NOMO-1 (cell line): Measurements from ENCODE around the gene SPRY1.

Experiments
- DNase-seq, 2 experiments: peaks; one replicate each; lab custom pipeline; 2025; ENCODE audit not compliant: unreplicated experiment in 2 of 2; lab: John Stamatoyannopoulos, UW

Gene SPRY1

DNA sequence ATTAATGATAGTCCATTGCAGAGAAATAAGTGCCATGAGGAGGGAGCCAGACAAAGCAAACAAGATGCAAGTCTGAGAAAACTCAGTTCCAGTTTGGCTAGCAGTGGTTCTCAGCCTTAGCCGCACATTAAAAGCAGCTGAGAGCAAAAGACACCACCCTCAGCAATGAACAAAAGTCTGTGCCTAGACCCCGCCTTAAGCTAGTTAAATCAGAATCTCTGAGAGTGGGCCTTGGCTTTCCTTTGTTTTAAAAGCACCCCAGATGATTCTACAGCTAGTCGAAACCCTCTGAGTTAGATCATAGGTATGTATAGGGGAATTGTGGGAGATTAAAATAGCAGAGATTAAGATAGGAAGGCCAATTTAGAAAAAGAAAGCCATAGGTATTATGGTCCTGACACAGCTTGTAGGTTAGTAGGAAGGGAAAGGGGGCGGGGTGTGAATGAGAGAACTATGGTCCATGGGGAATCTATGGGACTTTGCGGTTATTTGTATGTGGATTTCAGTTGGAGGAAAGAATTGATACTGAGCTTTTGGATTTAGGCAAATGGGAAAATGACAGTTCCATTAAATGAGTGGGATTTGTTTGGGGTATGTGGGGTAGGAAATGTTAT is 12.0 kb downstream of the SPRY1 start:
- DNase-seq = no peak

- DNase-seq = no peak
Observed at GRCh38 chr4:123409334-123409733, 12.7 kb downstream of the SPRY1 start.

DNA sequence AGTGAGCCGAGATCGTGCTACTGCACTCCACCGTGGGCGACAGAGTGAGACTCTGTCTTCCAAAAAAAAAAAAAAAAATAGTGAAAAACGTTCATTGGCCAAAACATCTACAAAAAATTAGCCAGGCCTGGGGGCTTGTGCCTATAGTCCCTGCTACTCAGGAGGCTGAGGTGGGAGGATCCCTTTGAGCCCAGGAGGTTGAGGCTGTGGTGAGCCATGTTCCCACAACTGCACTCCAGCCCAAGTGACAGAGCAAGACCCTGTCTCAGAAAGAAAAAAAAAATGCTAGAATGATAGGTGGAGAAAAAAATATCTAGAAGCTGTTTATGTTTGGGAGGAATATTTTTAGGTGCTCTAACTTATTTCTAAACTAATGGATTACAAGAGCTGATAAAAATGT is 14.9 kb downstream of the SPRY1 start:
- no peak for DNase-seq

DNA sequence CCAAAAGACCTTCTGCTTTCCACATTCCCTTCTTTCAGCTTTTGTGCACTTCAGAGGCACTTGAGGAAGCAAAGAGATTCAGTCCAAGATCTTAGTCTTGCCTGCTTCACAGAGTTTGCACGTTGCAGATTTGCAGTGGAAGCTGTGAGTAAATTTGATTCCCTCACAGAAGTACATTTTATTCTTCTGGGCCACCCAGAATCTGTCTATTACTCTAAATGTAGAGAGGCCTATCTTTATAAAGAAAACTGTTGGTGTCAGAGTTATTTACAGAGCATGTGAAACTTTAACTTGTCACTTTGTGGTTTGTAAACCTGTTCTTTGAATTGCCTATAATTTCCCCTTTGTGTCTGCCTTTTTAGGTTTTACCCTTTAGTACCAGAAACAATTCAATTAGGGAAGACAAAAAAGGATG is 15.5 kb downstream of the SPRY1 start:
- DNase-seq = peak in 1 of 2 experiments; percentile 70

DNA sequence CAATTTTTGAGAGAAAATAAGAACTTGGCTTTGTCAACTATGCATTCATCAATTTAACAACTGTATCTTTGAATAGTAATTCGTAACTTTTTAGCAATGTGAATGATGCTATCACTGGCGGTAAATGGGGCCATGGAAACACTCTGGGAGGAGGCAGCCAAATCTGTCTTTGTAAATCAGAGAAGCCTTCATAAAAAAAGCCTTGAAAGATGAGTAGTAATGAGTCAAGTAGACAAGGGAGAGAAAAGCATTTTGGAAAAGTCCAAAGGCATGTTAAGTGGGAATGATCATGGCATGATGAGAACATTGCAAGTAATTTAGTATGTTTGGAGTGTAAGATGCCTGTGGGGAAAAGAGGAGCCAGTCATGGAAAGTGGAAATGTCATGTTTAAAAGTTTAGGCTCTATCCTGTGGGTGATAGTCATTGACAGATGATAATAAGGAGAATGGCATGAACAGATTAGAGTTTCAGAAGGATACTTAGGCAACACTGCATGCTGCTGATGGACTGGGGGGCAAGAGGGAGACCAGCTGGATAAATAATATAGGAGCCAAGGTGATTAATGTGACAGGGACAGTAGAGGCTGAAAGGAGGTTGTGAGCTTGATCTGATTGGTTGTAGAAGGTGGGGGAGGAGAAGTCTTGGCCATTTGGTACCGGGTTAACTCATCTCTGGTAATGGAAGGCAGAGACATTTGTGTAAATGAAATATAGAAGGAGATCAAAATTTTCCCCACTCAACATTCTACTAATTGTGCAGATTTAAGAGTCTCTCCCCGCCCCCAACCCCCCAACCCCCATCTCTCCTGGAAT is 16.3 kb downstream of the SPRY1 start:
- no peak for DNase-seq

- DNase-seq = peak in 1 of 2 experiments; percentile 16
Observed at GRCh38 chr4:123415576-123415975, 19.0 kb downstream of the SPRY1 start.

DNA sequence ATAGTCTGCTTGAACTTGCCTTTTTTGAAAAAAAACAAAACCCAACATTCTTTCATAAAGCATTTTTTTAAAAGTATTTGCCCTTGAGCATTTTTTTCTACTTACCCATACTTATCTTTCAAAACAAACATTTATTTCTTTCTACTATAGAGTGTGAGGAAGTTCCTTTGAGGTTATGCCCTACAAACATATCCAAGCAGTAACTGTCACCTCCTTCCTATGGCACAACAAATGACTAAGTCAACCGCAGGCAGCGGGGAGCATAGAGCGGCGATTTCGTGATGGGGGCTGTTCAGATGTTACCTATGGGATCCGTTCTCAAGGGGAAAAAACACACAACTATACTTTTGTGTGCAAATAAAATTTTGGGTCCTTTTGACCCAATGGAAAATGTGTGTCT is 19.4 kb downstream of the SPRY1 start:
- peak; percentile 84 to 93 for DNase-seq

- DNase-seq = no peak
Observed at GRCh38 chr4:123417813-123418212, 21.2 kb downstream of the SPRY1 start.

GRCh38 chr4:123418351-123418931 is 21.8 kb downstream of the SPRY1 start:
- peak; percentile 81 to 85 for DNase-seq

GRCh38 chr4:123419885-123420755 is 23.5 kb downstream of the SPRY1 start:
- DNase-seq = no peak

- peak in 1 of 2 experiments; percentile 60 for DNase-seq
Observed at GRCh38 chr4:123421227-123421936, 24.8 kb downstream of the SPRY1 start.

DNA sequence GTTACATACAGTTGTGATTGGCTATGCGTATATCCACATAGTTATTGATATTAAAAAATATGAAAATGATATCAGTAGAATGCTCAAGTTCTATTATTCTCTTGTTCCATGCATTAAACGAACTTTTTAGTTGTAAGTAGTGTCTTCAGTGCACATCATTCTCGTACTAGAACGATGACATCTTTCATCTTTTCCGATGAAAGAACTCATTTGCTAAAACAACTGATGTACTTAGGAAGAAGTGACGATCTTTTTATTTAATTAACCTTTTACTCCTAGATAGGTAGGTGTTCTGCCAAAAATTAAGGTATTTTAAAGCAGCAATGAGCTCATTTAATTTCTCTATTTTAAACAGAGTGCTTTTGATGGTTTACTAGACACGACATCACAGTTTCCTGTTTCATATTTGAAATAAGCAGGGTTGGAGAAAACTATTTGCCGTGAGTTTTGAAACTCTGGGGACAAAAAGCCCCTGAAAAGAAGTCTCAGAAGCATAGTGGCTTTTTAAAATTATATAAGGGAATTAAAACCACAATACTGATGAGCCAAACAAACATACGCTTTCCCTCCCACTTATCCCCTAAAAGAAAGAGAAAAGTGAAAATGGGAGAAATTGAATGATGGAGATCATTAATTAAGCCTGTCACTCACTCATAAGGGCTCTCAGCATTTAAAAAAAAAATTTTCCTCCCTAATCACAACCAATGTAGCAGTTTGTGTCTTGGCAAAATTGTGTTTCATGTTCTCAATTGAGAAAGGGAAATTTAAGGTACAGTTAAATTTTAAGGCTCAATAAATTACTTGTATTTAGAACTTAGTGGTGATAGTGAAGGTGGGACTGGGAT is 25.6 kb downstream of the SPRY1 start:
- peak in 1 of 2 experiments; percentile 20 for DNase-seq

DNA sequence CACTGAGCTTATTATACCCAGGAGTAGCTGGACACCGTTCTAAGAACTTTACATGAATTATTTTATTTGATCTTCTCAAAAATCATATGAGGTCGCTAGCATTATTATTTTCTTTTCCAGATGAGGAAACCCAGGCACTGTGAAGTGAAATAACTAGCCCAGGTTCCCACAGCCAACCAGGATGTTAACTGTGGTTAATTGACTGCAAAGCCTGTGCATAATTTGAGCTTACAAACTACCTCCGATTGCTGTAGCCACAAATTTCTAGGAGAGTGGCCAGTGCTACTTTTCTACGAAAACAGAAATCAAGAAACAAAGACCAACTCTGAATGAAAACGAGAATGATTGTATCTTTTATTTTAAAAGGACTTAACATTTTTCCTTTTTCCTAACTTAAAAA is 27.2 kb downstream of the SPRY1 start:
- no peak for DNase-seq

- DNase-seq = no peak
Observed at GRCh38 chr4:123427951-123428350, 31.4 kb downstream of the SPRY1 start.

GRCh38 chr4:123430031-123430430 is 33.4 kb downstream of the SPRY1 start:
- no peak for DNase-seq

GRCh38 chr4:123430501-123430900 is 33.9 kb downstream of the SPRY1 start:
- DNase-seq = no peak

DNA sequence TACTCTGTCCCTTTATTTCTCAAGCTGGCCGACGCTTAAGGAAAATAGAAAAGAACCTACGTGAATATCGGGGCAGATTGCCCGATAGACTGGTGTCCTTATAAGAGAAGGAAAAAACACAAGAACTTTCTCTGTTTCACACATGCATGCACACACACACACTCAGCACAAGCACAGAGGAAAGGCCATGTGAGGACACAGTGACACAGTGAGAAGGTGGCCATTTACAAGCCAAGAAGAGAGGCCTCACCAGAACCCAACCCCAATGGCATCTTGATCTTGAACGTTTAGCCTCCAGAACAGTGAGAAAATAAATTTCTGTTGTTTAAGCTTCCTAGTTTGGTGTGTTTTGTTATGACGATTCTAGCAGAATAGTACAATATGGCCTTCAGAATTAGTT is 37.0 kb downstream of the SPRY1 start:
- no peak for DNase-seq

DNA sequence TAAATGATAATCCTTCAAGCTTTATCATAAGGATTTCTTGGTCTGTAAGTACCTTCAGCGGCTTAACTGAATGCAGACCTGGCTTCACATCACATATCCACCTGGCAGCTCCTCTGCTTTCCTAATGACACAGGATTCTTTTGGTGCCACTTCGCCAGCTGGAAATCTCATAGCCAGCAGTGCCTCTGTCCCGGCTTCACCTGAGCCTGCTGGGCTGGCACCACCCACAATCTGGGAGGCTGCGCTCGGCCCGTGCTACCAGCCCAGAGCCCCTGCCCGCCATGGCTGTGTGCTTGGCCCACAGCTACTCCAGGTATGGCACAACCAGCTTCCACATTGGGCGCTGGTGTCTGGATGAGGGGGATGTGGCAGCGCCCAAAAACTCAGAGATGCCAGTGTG is 37.4 kb downstream of the SPRY1 start:
- no peak for DNase-seq
